Stomach (tissue), 4 donors: Measurements from ENCODE around the gene WDR72.

Experiments used
- CTCF ChIP-seq, 7 experiments: fragments of 450-650 bp in 4 of 7; fragments of 200-600 bp in 3 of 7; sonication (generic) in 3 of 7; IDR thresholded peaks; one replicate each; pipeline ENCODE4 v1.5.1; 2016 to 2019; ENCODE audit warnings: antibody characterized with exemption in 7 of 7, control low read depth in 2 of 7, mild to moderate bottlenecking in 1 of 7
- EP300 ChIP-seq: sonication (generic); formaldehyde crosslinking; IDR thresholded peaks from one replicate; pipeline ENCODE4 v1.6.1; 2017; ENCODE audit warnings: antibody characterized with exemption
- POLR2AphosphoS5 ChIP-seq, 3 donors: sonication (generic); formaldehyde crosslinking; IDR thresholded peaks; one replicate each; pipeline ENCODE4 v1.6.1; 2016; ENCODE audit warnings: antibody characterized with exemption in 3 of 3

GRCh38 chr15:53786401-53786800 is 26.9 kb upstream of the WDR72 start:
- no peak for TF ChIP-seq CTCF (IDR thresholded peaks at IDR 0.05)
- TF ChIP-seq EP300, result no peak
- TF ChIP-seq POLR2AphosphoS5 (IDR thresholded peaks at IDR 0.05), result no peak
